HUES48 (cell line): Measurements from ENCODE around the gene TTC16.

ENCODE experiments used
- H3K27ac ChIP-seq: one replicate; pipeline ENCODE4 v1.7.0; 2013; ENCODE audit warnings: low read depth, low read length, inconsistent platforms
- H3K27me3 ChIP-seq: 2 replicates; pipeline ENCODE4 v1.6.1; 2013; ENCODE audit warnings: mild to moderate bottlenecking, low read length; ENCODE audit not compliant: control insufficient read depth, insufficient read depth
- H3K36me3 ChIP-seq: 2 replicates; pipeline ENCODE4 v1.6.1; 2013; ENCODE audit warnings: low read length; ENCODE audit not compliant: control insufficient read depth, insufficient read depth
- H3K4me1 ChIP-seq: 2 replicates; pipeline ENCODE4 v1.6.1; 2013; ENCODE audit warnings: mild to moderate bottlenecking, low read length; ENCODE audit not compliant: control insufficient read depth, insufficient read depth
- H3K4me3 ChIP-seq: 2 replicates; pipeline ENCODE4 v1.5.1; 2013; ENCODE audit warnings: mild to moderate bottlenecking, low read depth, low read length
- H3K9ac ChIP-seq: 2 replicates; pipeline ENCODE4 v1.6.1; 2013; ENCODE audit warnings: mild to moderate bottlenecking, low read depth, low read length, moderate library complexity
- H3K9me3 ChIP-seq: 2 replicates; pipeline ENCODE4 v1.6.1; 2013; ENCODE audit warnings: low read length; ENCODE audit not compliant: control insufficient read depth, insufficient read depth

Gene TTC16

DNA sequence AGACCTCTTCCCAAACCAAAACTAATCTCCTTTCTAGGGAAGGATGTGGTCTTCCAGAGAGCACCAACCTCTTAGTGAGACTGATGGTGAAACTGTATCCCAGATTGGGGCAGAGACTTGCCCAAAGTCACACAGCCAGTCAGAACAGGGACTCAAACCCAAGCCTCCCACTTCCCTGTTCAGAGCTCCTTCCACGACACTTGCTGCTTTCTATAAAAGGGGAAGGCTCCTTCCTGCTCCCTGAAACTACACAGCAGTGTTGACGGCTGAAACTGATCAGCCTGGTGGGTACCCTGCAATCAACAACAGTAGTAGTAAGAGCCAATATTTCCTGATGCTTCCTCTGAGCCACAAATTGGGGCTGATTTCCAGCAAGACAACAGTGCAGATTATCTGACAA lies 17.7 kb downstream of the TTC16 start:
- H3K4me1 ChIP-seq: peaks cover 9% of the 10 kb centered on the region; the same call in 1 of the 2 replicates
- no peaks in the 10 kb centered on the region for H3K27me3 ChIP-seq
- no peak overlapping the region for H3K4me3 ChIP-seq
- no peaks in the 10 kb centered on the region for H3K9me3 ChIP-seq
- no peaks in the 10 kb centered on the region; the same call in 1 of the 2 replicates for H3K36me3 ChIP-seq
- H3K27ac ChIP-seq: no peak overlapping the region
- H3K9ac ChIP-seq: no peak overlapping the region

GRCh38 chr9:127734247-127734746 lies 18.4 kb downstream of the TTC16 start:
- Histone ChIP-seq H3K9ac (peak overlapping the region; percentile 33; the same call in 1 of the 2 replicates), H3K27ac (no peak overlapping the region), H3K36me3 (no peaks in the 10 kb centered on the region; the same call in 1 of the 2 replicates)

GRCh38 chr9:127734747-127735529 lies 19.1 kb downstream of the TTC16 start, which contains the start of gene TOR2A:
Gene TOR2A, minus strand, starts transcription at chr9:127735294. Its CDS starts 24 bp downstream, at chr9:127735270.
- Histone ChIP-seq H3K9me3 (no peaks in the 10 kb centered on the region), H3K27ac (peak within 1 kb of the TSS; percentile 59), H3K27me3 (no peaks in the 10 kb centered on the region), H3K9ac (peak within 1 kb of the TSS; percentile 33; the same call in 1 of the 2 replicates), H3K4me3 (peak within 1 kb of the TSS; percentile 74), H3K4me1 (peaks cover 9% of the 10 kb centered on the region; the same call in 1 of the 2 replicates), H3K36me3 (no peaks in the 10 kb centered on the region; the same call in 1 of the 2 replicates)

More at GRCh38 chr9:127734247-127734746, 18.4 kb downstream of the TTC16 start:
- H3K4me1 ChIP-seq: peaks cover 9% of the 10 kb centered on the region; the same call in 1 of the 2 replicates
- no peaks in the 10 kb centered on the region for H3K9me3 ChIP-seq
- peak overlapping the region; percentile 74 for H3K4me3 ChIP-seq
- H3K27me3 ChIP-seq: no peaks in the 10 kb centered on the region

GRCh38 chr9:127735530-127736185 lies 19.8 kb downstream of the TTC16 start:
- no peaks in the 10 kb centered on the region; the same call in 1 of the 2 replicates for H3K36me3 ChIP-seq
- H3K27ac ChIP-seq: no peak overlapping the region

GRCh38 chr9:127738666-127739065 lies 22.8 kb downstream of the TTC16 start:
- Histone ChIP-seq H3K9me3 (no peaks in the 10 kb centered on the region), H3K4me1 (peaks cover 9% of the 10 kb centered on the region; the same call in 1 of the 2 replicates), H3K9ac (no peak overlapping the region), H3K27me3 (no peaks in the 10 kb centered on the region), H3K36me3 (no peaks in the 10 kb centered on the region; the same call in 1 of the 2 replicates), H3K27ac (no peak overlapping the region), H3K4me3 (no peak overlapping the region)

More at GRCh38 chr9:127735530-127736185, 19.8 kb downstream of the TTC16 start:
- Histone ChIP-seq H3K27me3 (no peaks in the 10 kb centered on the region), H3K9ac (no peak overlapping the region), H3K4me3 (peak overlapping the region; percentile 33; the same call in 1 of the 2 replicates), H3K9me3 (no peaks in the 10 kb centered on the region), H3K4me1 (peaks cover 9% of the 10 kb centered on the region; the same call in 1 of the 2 replicates)

DNA sequence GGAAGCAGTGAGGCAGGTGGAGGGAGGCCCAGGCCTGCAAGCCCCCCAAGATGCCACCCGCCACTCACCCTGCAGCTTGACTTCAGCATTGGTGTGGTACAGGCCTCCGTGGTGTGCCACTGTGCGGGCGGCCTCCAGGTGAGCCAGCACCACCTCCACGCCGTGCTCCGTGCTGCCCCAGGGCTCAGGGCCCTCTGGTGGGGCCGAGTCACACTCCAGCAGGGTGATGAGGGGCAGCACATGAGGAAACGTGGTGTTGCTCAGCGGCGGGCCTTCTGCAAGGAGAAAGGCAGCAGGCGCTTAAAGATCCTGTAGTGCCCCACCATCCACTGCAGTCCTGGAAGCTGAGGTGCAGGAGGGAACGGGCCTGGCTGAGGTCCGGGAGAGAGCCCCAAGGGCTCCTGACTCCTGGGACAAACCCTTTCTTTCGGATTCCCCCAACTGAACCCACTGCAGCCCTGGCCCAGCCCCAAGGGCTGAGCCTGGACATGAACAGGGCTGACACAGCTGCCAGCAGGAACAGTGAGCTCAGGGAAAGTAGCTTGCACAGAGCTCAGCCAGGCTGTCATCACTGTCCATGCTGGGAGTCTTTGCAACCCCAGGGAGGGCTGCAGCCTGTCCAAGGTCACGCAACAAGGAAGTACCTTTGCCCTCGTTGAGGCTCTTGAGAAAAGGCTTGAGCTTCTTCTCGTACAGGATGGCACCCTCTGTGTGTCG lies 23.9 kb downstream of the TTC16 start:
- no peaks in the 10 kb centered on the region for H3K27me3 ChIP-seq
- no peaks in the 10 kb centered on the region for H3K9me3 ChIP-seq
- no peak overlapping the region for H3K4me3 ChIP-seq
- peaks cover 3% of the 10 kb centered on the region; the same call in 1 of the 2 replicates for H3K4me1 ChIP-seq
- H3K36me3 ChIP-seq: no peaks in the 10 kb centered on the region; the same call in 1 of the 2 replicates
- no peak overlapping the region for H3K27ac ChIP-seq
- no peak overlapping the region for H3K9ac ChIP-seq

GRCh38 chr9:127741831-127742434 lies 26.1 kb downstream of the TTC16 start:
- Histone ChIP-seq H3K27ac (peak overlapping the region; percentile 68), H3K9ac (no peak overlapping the region), H3K4me3 (peak overlapping the region; percentile 63), H3K27me3 (no peaks in the 10 kb centered on the region), H3K9me3 (no peaks in the 10 kb centered on the region), H3K36me3 (no peaks in the 10 kb centered on the region; the same call in 1 of the 2 replicates), H3K4me1 (no peaks in the 10 kb centered on the region)

GRCh38 chr9:127742435-127743088 lies 26.7 kb downstream of the TTC16 start:
- Histone ChIP-seq H3K27ac (peak overlapping the region; percentile 68), H3K4me1 (no peaks in the 10 kb centered on the region), H3K36me3 (no peaks in the 10 kb centered on the region; the same call in 1 of the 2 replicates), H3K9ac (no peak overlapping the region), H3K27me3 (no peaks in the 10 kb centered on the region), H3K4me3 (peak overlapping the region; percentile 63), H3K9me3 (no peaks in the 10 kb centered on the region)

DNA sequence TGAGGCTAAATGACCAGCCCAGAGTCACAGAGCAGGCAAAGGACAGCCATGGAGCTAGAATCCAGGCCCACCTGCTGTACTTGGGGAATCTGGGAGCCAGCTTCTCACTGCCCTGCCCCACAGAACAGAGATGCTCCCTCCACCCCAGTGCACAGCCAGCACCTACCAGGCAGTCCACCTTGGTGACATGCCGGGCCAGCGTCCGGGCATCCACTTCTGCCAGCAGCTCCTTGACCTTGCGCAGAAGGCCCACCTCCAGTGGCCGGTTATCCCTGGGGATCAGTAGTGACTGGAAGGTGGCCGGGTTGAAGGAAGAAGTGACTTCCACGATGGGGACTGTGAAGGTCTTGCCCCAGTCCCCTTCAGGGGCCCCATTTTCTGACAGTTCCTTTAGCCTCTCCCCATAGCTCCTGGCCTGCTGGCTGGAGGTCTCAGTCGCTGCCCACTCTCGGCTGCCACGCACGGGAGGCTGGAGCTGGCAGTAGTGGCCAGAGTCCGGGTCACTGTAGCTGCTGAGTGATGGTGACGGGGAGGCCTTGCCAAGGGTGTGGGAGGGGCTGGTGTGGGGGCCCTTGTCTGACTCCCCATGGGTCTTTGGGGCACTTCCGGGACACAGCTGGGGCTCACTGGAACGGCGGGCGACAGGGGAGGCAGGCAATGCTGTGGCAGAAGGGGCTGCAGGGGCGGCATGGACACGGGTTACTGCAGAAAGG lies 28.7 kb downstream of the TTC16 start:
- H3K36me3 ChIP-seq: peaks cover 18% of the 10 kb centered on the region
- no peaks in the 10 kb centered on the region for H3K27me3 ChIP-seq

More for the DNA sequence above, 28.7 kb downstream of the TTC16 start:
- Histone ChIP-seq H3K9ac (no peak overlapping the region), H3K27ac (no peak overlapping the region), H3K4me1 (no peaks in the 10 kb centered on the region), H3K4me3 (no peak overlapping the region), H3K9me3 (no peaks in the 10 kb centered on the region)
